DMS79 (cell line): Measurements from ENCODE around the gene NAA60.
"Not testable (repeated sequence)": the region's sequence is repeated elsewhere in the genome, so short reads cannot be mapped to it uniquely, and the experiment has no call there.

Source experiments
- DNase-seq: peaks from one replicate; lab custom pipeline; 2025; lab: John Stamatoyannopoulos, UW

Gene NAA60

GRCh38 chr16:3484318-3485096 lies 41.0 kb downstream of the NAA60 start:
- DNase-seq, result no peak

GRCh38 chr16:3485097-3485745 lies 41.7 kb downstream of the NAA60 start:
- DNase-seq, result no peak

GRCh38 chr16:3485821-3486505 lies 42.5 kb downstream of the NAA60 start:
- no peak for DNase-seq

- DNase-seq, result no peak
Observed at GRCh38 chr16:3486506-3487215, 43.2 kb downstream of the NAA60 start.

- no peak for DNase-seq
Observed at GRCh38 chr16:3487521-3488410, 44.3 kb downstream of the NAA60 start.

- no peak for DNase-seq
Observed at GRCh38 chr16:3488801-3489200, 45.3 kb downstream of the NAA60 start.

GRCh38 chr16:3490911-3491629 lies 47.6 kb downstream of the NAA60 start:
- DNase-seq, result peak; percentile 19

- no peak for DNase-seq
Observed at GRCh38 chr16:3492356-3492755, 48.9 kb downstream of the NAA60 start.

GRCh38 chr16:3494386-3494973 lies 51.0 kb downstream of the NAA60 start:
- no peak for DNase-seq

- no peak for DNase-seq
Observed at GRCh38 chr16:3495176-3495575, 51.7 kb downstream of the NAA60 start, which contains the start of gene C16orf90. Gene C16orf90 (minus strand): TSS chr16:3495489. CDS start chr16:3495421, 68 bp downstream.

- no peak for DNase-seq
Observed at GRCh38 chr16:3496386-3496785, 52.9 kb downstream of the NAA60 start.

GRCh38 chr16:3497771-3498170 lies 54.3 kb downstream of the NAA60 start:
- no peak for DNase-seq

GRCh38 chr16:3498988-3499387 lies 55.5 kb downstream of the NAA60 start:
- no peak for DNase-seq

GRCh38 chr16:3501412-3501761 lies 57.9 kb downstream of the NAA60 start:
- DNase-seq, result not testable (repeated sequence)

GRCh38 chr16:3501783-3502400 lies 58.4 kb downstream of the NAA60 start:
- DNase-seq, result no peak

- no peak for DNase-seq
Observed at GRCh38 chr16:3503523-3503922, 60.0 kb downstream of the NAA60 start.

GRCh38 chr16:3508736-3509135 lies 65.3 kb downstream of the NAA60 start:
- no peak for DNase-seq

- peak; percentile 63 for DNase-seq
Observed at GRCh38 chr16:3509470-3509928, 66.0 kb downstream of the NAA60 start.

- DNase-seq, result no peak
Observed at GRCh38 chr16:3510416-3510815, 66.9 kb downstream of the NAA60 start.
